Upper lobe of left lung (tissue), 6 donors: Measurements from ENCODE around the gene ASB13. TPM values are rescaled to one million over a fixed set of nuclear protein-coding genes. Genes with fewer than 3 reads are reported as not detected.

Experiments used
- ATAC-seq, 2 donors: fragments of 200-7000 bp; cut with Tn5 transposase; one replicate each; pipeline ENCODE4 v1.9.1; 2022; ENCODE audit warnings: mild to moderate bottlenecking in 2 of 2, moderate library complexity in 2 of 2; ENCODE audit not compliant: low FRiP score in 2 of 2
- DNase-seq, 2 donors: peaks; one replicate each; pipeline ENCODE4 v3.0.0-alpha.2; 2019 to 2020
- H3K27ac ChIP-seq, 4 donors: fragments of 200-600 bp; sonication (generic); one replicate each; pipeline ENCODE4 v1.5.1; 2016 to 2019
- H3K27me3 ChIP-seq, 4 donors: fragments of 200-600 bp; sonication (generic); one replicate each; pipeline ENCODE4 v1.5.1; 2017 to 2019
- H3K36me3 ChIP-seq, 4 donors: fragments of 200-600 bp; sonication (generic); one replicate each; pipeline ENCODE4 v1.5.1; 2016 to 2019
- H3K4me1 ChIP-seq, 4 donors: fragments of 200-600 bp; sonication (generic); one replicate each; pipeline ENCODE4 v1.5.1; 2018 to 2019
- H3K4me3 ChIP-seq, 4 donors: fragments of 200-600 bp; sonication (generic); one replicate each; pipeline ENCODE4 v1.5.1; 2017 to 2019; ENCODE audit warnings: mild to moderate bottlenecking in 2 of 4, moderate library complexity in 1 of 4
- H3K9me3 ChIP-seq, 4 donors: fragments of 200-600 bp; sonication (generic); one replicate each; pipeline ENCODE4 v1.5.1; 2018 to 2019
- EP300 ChIP-seq, 4 donors: sonication (generic); formaldehyde crosslinking; IDR thresholded peaks; one replicate each; pipeline ENCODE4 v1.5.1; 2017; ENCODE audit warnings: antibody characterized with exemption in 4 of 4, control low read depth in 2 of 4
- POLR2A ChIP-seq, 4 donors: fragments of 450-650 bp; IDR thresholded peaks; one replicate each; pipeline ENCODE4 v1.5.1; 2016 to 2017; ENCODE audit warnings: antibody characterized with exemption in 4 of 4, mild to moderate bottlenecking in 2 of 4
- POLR2AphosphoS5 ChIP-seq, 2 donors: sonication (generic); formaldehyde crosslinking; IDR thresholded peaks; one replicate each; pipeline ENCODE4 v1.5.1; 2017; ENCODE audit warnings: antibody characterized with exemption in 2 of 2
- WGBS, 2 donors: methylation state at CpG; one replicate each; pipeline ENCODE4 v1.1.5; 2017 to 2018; 5-methylcytosine and 5-hydroxymethylcytosine counted together
- total RNA-seq, 6 donors: library from RNA; depleted of rRNA in 4 of 6; stranded (reverse); fragments of >200 nt in 4 of 6; gene quantifications; one replicate each; pipeline versions ENCODE4 v1.1.0 to v1.2.1, GENCODE V29; 2016 to 2021
- TF ChIP-seq, protein P1 (sequence below), 6 experiments: fragments of 450-650 bp in 4 of 6; fragments of 200-600 bp in 2 of 6; sonication (generic) in 2 of 6; IDR thresholded peaks; one replicate each; pipeline ENCODE4 v1.5.1; 2016 to 2019; ENCODE audit warnings: antibody characterized with exemption in 6 of 6
- donor health status: DM: no; HTN: no; CAD: no; lungs with moderate emphysema.
- donor health status: DM: no; HTN: yes; CAD: no; lungs with severe emphysema.

Gene ASB13
- total RNA-seq, 6 donors from 2014 or later = 6.3 to 32.5 (median 18.2) TPM

GRCh38 chr10:5708356-5708755, 42.0 kb upstream of the ASB13 start:
- no peaks in the 10 kb centered on the region for H3K9me3 ChIP-seq
- no peak overlapping the region for H3K27ac ChIP-seq
- H3K4me1 ChIP-seq = peaks cover 0 to 16% (median 11%) of the 10 kb centered on the region in 4 donors
- ATAC-seq (no peak), DNase-seq (no peak)
- TF ChIP-seq, protein P1, sequence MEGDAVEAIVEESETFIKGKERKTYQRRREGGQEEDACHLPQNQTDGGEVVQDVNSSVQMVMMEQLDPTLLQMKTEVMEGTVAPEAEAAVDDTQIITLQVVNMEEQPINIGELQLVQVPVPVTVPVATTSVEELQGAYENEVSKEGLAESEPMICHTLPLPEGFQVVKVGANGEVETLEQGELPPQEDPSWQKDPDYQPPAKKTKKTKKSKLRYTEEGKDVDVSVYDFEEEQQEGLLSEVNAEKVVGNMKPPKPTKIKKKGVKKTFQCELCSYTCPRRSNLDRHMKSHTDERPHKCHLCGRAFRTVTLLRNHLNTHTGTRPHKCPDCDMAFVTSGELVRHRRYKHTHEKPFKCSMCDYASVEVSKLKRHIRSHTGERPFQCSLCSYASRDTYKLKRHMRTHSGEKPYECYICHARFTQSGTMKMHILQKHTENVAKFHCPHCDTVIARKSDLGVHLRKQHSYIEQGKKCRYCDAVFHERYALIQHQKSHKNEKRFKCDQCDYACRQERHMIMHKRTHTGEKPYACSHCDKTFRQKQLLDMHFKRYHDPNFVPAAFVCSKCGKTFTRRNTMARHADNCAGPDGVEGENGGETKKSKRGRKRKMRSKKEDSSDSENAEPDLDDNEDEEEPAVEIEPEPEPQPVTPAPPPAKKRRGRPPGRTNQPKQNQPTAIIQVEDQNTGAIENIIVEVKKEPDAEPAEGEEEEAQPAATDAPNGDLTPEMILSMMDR (IDR thresholded peaks at IDR 0.05) = no peak
- no peak for TF ChIP-seq POLR2A (IDR thresholded peaks at IDR 0.05)
- no peak for TF ChIP-seq EP300 (IDR thresholded peaks at IDR 0.05)
- TF ChIP-seq POLR2AphosphoS5 (IDR thresholded peaks at IDR 0.05) = no peak
- H3K27me3 ChIP-seq = no peaks in the 10 kb centered on the region
- H3K4me3 ChIP-seq = no peak overlapping the region
- no peaks in the 10 kb centered on the region for H3K36me3 ChIP-seq

- Histone ChIP-seq H3K27me3 (no peaks in the 10 kb centered on the region), H3K4me3 (no peak overlapping the region), H3K27ac (no peak overlapping the region), H3K9me3 (no peaks in the 10 kb centered on the region), H3K4me1 (peaks cover 2 to 11% (median 5%) of the 10 kb centered on the region in 4 donors), H3K36me3 (no peaks in the 10 kb centered on the region)
- no peak for TF ChIP-seq POLR2A (IDR thresholded peaks at IDR 0.05)
- no peak for TF ChIP-seq EP300 (IDR thresholded peaks at IDR 0.05)
- TF ChIP-seq POLR2AphosphoS5 (IDR thresholded peaks at IDR 0.05) = no peak
- no peak for DNase-seq
- ATAC-seq = no peak
- 78 to 85% methylated on average over 1 of the region's 1 CpG for WGBS, 2 donors
These were observed 31.7 kb upstream of the ASB13 start for GRCh38 chr10:5698062-5698461.

- no peak overlapping the region for H3K4me3 ChIP-seq
- H3K27me3 ChIP-seq = no peaks in the 10 kb centered on the region
- no peak for TF ChIP-seq POLR2AphosphoS5 (IDR thresholded peaks at IDR 0.05)
- no peak for TF ChIP-seq POLR2A (IDR thresholded peaks at IDR 0.05)
- no peak for TF ChIP-seq EP300 (IDR thresholded peaks at IDR 0.05)
- TF ChIP-seq, protein P1 (IDR thresholded peaks at IDR 0.05) = no peak
- no peaks in the 10 kb centered on the region for H3K9me3 ChIP-seq
- H3K4me1 ChIP-seq = peaks cover 5 to 18% (median 8%) of the 10 kb centered on the region in 4 donors
- ATAC-seq (no peak), DNase-seq (no peak)
- H3K27ac ChIP-seq = no peak overlapping the region
- 92% methylated on average over 2 of the region's 2 CpGs for WGBS, 2 donors
- no peaks in the 10 kb centered on the region for H3K36me3 ChIP-seq
These were observed 30.9 kb upstream of the ASB13 start for GRCh38 chr10:5697342-5697741.

DNA sequence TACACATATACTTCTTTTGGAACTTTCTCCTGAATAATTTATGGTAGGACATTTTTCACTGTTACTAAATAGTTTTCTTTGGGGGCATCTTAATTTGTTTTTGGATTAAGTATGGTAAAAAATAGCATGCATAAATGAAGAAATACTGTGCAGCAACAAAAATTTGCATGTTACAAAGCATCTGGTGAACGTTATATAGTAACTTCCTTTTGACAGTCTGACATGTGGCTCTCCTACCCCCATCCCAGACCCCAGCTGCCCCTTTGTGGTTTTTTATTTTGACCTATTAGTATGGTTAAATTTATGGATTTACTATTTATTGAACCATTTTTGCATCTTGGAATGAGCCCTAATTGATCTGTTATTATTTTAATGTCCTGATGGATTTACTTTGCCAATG, 28.2 kb upstream of the ASB13 start:
- DNase-seq = no peak
- TF ChIP-seq, protein P1 (IDR thresholded peaks at IDR 0.05) = no peak
- no peak for TF ChIP-seq POLR2A (IDR thresholded peaks at IDR 0.05)
- no peak for TF ChIP-seq EP300 (IDR thresholded peaks at IDR 0.05)
- no peak for TF ChIP-seq POLR2AphosphoS5 (IDR thresholded peaks at IDR 0.05)
- Histone ChIP-seq H3K4me3 (no peak overlapping the region), H3K4me1 (peaks cover 13 to 27% (median 15%) of the 10 kb centered on the region in 4 donors), H3K27me3 (no peaks in the 10 kb centered on the region), H3K9me3 (no peaks in the 10 kb centered on the region), H3K27ac (no peak overlapping the region), H3K36me3 (no peaks in the 10 kb centered on the region)
- ATAC-seq = no peak
- WGBS, 2 donors = 64 to 70% methylated on average over 1 of the region's 1 CpG

GRCh38 chr10:5692461-5693358, 26.3 kb upstream of the ASB13 start:
- peak; percentile 64 to 92 for DNase-seq
- peak in 1 of 4 donors; percentile 15 for TF ChIP-seq POLR2A (IDR thresholded peaks at IDR 0.05)
- TF ChIP-seq POLR2AphosphoS5 (IDR thresholded peaks at IDR 0.05) = no peak
- TF ChIP-seq, protein P1 (IDR thresholded peaks at IDR 0.05) = no peak
- TF ChIP-seq EP300 (IDR thresholded peaks at IDR 0.05) = no peak

More at GRCh38 chr10:5692461-5693358, 26.3 kb upstream of the ASB13 start:
- Histone ChIP-seq H3K4me3 (peak overlapping the region; percentile 16 to 59 (median 51)), H3K27ac (peak overlapping the region; percentile 7 to 74 (median 53)), H3K36me3 (no peaks in the 10 kb centered on the region), H3K27me3 (no peaks in the 10 kb centered on the region), H3K9me3 (no peaks in the 10 kb centered on the region), H3K4me1 (peaks cover 13 to 35% (median 19%) of the 10 kb centered on the region in 4 donors)
- WGBS, 2 donors = 11 to 14% methylated on average over 17 to 33 of the region's 49 CpGs
- ATAC-seq = peak; percentile 87 to 92
